Ectodermal cell (in vitro differentiated cells): ENCODE data around the gene NECAP2. TPM values are rescaled to one million over a fixed set of nuclear protein-coding genes. Genes with fewer than 3 reads are reported as not detected.

Source experiments
- H3K27ac ChIP-seq: 2 replicates; pipeline ENCODE4 v1.7.0; 2013; ENCODE audit warnings: mild to moderate bottlenecking, low read depth, low read length; ENCODE audit not compliant: insufficient read depth, poor library complexity, severe bottlenecking
- H3K27me3 ChIP-seq: 2 replicates; pipeline ENCODE4 v1.7.0; 2013; ENCODE audit warnings: mild to moderate bottlenecking, low read length; ENCODE audit not compliant: insufficient read depth, control insufficient read depth, poor library complexity, severe bottlenecking
- H3K36me3 ChIP-seq: one replicate; pipeline ENCODE4 v1.7.0; 2013; ENCODE audit warnings: low read length; ENCODE audit not compliant: control insufficient read depth, insufficient read depth
- H3K4me1 ChIP-seq: one replicate; pipeline ENCODE4 v1.7.0; 2013; ENCODE audit warnings: low read length; ENCODE audit not compliant: control insufficient read depth, insufficient read depth
- H3K4me3 ChIP-seq: 2 replicates; pipeline ENCODE4 v1.7.0; 2013; ENCODE audit warnings: low read depth, low read length, control low read depth; ENCODE audit not compliant: insufficient read depth
- H3K9me3 ChIP-seq: 2 replicates; pipeline ENCODE4 v1.7.0; 2013; ENCODE audit warnings: mild to moderate bottlenecking, low read length, moderate library complexity; ENCODE audit not compliant: control insufficient read depth
- WGBS, 2 experiments: methylation state at CpG; one replicate each; pipeline ENCODE4 v1.1.7; 2013; ENCODE audit warnings: missing lambda C conversion rate in 2 of 2; 5-methylcytosine and 5-hydroxymethylcytosine counted together
- polyA plus RNA-seq, 4 experiments: library from polyadenylated mRNA; stranded (reverse); fragments of 50-300 nt; gene quantifications; one replicate each; pipeline ENCODE4 v1.2.3, GENCODE V29; 2013

The NECAP2 gene
- 43.9 TPM for polyA plus RNA-seq (2013, experiment 1 of 4)
- polyA plus RNA-seq (2013, experiment 2 of 4), result 46.2 TPM
- 36.0 TPM for polyA plus RNA-seq (2013, experiment 3 of 4)
- 41.1 TPM for polyA plus RNA-seq (2013, experiment 4 of 4)

- Histone ChIP-seq H3K4me3 (peak within 1 kb of the TSS; percentile 100), H3K27me3 (no peaks in the 10 kb centered on the region), H3K27ac (no peak within 1 kb of the TSS), H3K9me3 (no peaks in the 10 kb centered on the region), H3K36me3 (peaks cover 15% of the 10 kb centered on the region), H3K4me1 (no peaks in the 10 kb centered on the region)
- WGBS, 2 experiments, result 1% methylated on average over 68 of the region's 68 CpGs
Observed at GRCh38 chr1:16440470-16441281, at the start of gene NECAP2. Gene NECAP2, plus strand, starts transcription at chr1:16440724. Its CDS starts 38 bp downstream, at chr1:16440762.

GRCh38 chr1:16391411-16391810, 49.1 kb upstream of the NECAP2 start:
- WGBS, 2 experiments, result 82 to 88% methylated on average over 3 of the region's 3 CpGs
- H3K4me1 ChIP-seq, result peaks cover 14% of the 10 kb centered on the region
- no peak overlapping the region for H3K4me3 ChIP-seq
- peaks cover 9% of the 10 kb centered on the region for H3K36me3 ChIP-seq
- H3K27ac ChIP-seq, result no peak overlapping the region
- no peaks in the 10 kb centered on the region for H3K9me3 ChIP-seq
- no peaks in the 10 kb centered on the region for H3K27me3 ChIP-seq

GRCh38 chr1:16392740-16393569, 47.6 kb upstream of the NECAP2 start:
- no peak overlapping the region for H3K27ac ChIP-seq
- H3K4me3 ChIP-seq, result no peak overlapping the region

GRCh38 chr1:16393570-16394521, 46.7 kb upstream of the NECAP2 start:
- Histone ChIP-seq H3K27me3 (no peaks in the 10 kb centered on the region), H3K4me1 (peaks cover 14% of the 10 kb centered on the region), H3K36me3 (peaks cover 18% of the 10 kb centered on the region), H3K9me3 (no peaks in the 10 kb centered on the region), H3K4me3 (no peak overlapping the region), H3K27ac (no peak overlapping the region)
- 92 to 93% methylated on average over 10 of the region's 10 CpGs for WGBS, 2 experiments

More at GRCh38 chr1:16392740-16393569, 47.6 kb upstream of the NECAP2 start:
- WGBS, 2 experiments, result 83 to 84% methylated on average over 21 of the region's 21 CpGs
- no peaks in the 10 kb centered on the region for H3K9me3 ChIP-seq
- no peaks in the 10 kb centered on the region for H3K27me3 ChIP-seq
- H3K36me3 ChIP-seq, result peaks cover 18% of the 10 kb centered on the region
- H3K4me1 ChIP-seq, result peaks cover 14% of the 10 kb centered on the region

- Histone ChIP-seq H3K36me3 (peaks cover 18% of the 10 kb centered on the region), H3K4me3 (no peak overlapping the region), H3K27ac (no peak overlapping the region), H3K27me3 (no peaks in the 10 kb centered on the region), H3K9me3 (no peaks in the 10 kb centered on the region), H3K4me1 (peaks cover 14% of the 10 kb centered on the region)
- WGBS, 2 experiments, result 94 to 96% methylated on average over 13 of the region's 13 CpGs
Observed at GRCh38 chr1:16394977-16395376, 45.5 kb upstream of the NECAP2 start.

- H3K4me3 ChIP-seq, result no peak overlapping the region
- H3K27ac ChIP-seq, result no peak overlapping the region
- peaks cover 14% of the 10 kb centered on the region for H3K4me1 ChIP-seq
- H3K27me3 ChIP-seq, result no peaks in the 10 kb centered on the region
- no peaks in the 10 kb centered on the region for H3K9me3 ChIP-seq
- WGBS, 2 experiments, result 95 to 96% methylated on average over 7 of the region's 7 CpGs
- peaks cover 18% of the 10 kb centered on the region for H3K36me3 ChIP-seq
Observed at GRCh38 chr1:16396591-16396990, 43.9 kb upstream of the NECAP2 start.

- whole genome bisulfite sequencing, 2 experiments, result 92% methylated on average over 5 of the region's 5 CpGs
- Histone ChIP-seq H3K4me1 (peaks cover 10% of the 10 kb centered on the region), H3K27me3 (no peaks in the 10 kb centered on the region), H3K9me3 (no peaks in the 10 kb centered on the region), H3K4me3 (no peak overlapping the region), H3K27ac (no peak overlapping the region), H3K36me3 (peaks cover 18% of the 10 kb centered on the region)
Observed at GRCh38 chr1:16397120-16397519, 43.4 kb upstream of the NECAP2 start.

GRCh38 chr1:16398371-16398953, 42.1 kb upstream of the NECAP2 start:
- no peaks in the 10 kb centered on the region for H3K27me3 ChIP-seq
- WGBS, 2 experiments, result 93 to 96% methylated on average over 5 of the region's 5 CpGs
- no peak overlapping the region for H3K27ac ChIP-seq
- peaks cover 18% of the 10 kb centered on the region for H3K36me3 ChIP-seq
- H3K4me1 ChIP-seq, result no peaks in the 10 kb centered on the region
- no peaks in the 10 kb centered on the region for H3K9me3 ChIP-seq
- no peak overlapping the region for H3K4me3 ChIP-seq

- Histone ChIP-seq H3K27me3 (no peaks in the 10 kb centered on the region), H3K27ac (no peak overlapping the region), H3K4me1 (no peaks in the 10 kb centered on the region), H3K36me3 (no peaks in the 10 kb centered on the region), H3K9me3 (no peaks in the 10 kb centered on the region), H3K4me3 (no peak overlapping the region)
- 92 to 94% methylated on average over 10 of the region's 10 CpGs for WGBS, 2 experiments
Observed at GRCh38 chr1:16402742-16403141, 37.8 kb upstream of the NECAP2 start.
